Hematopoietic multipotent progenitor cell treated with erythropoietin and hydrocortisone succinate and interleukin-3 and kit ligand, for 6 days (in vitro differentiated cells): Measurements from ENCODE around the gene ADCY9.
"Not testable (repeated sequence)": the region's sequence is repeated elsewhere in the genome, so short reads cannot be mapped to it uniquely, and the experiment has no call there.

Experiments
- DNase-seq: peaks from one replicate; pipeline ENCODE4 v3.0.0-alpha.2; 2015

The ADCY9 gene

DNA sequence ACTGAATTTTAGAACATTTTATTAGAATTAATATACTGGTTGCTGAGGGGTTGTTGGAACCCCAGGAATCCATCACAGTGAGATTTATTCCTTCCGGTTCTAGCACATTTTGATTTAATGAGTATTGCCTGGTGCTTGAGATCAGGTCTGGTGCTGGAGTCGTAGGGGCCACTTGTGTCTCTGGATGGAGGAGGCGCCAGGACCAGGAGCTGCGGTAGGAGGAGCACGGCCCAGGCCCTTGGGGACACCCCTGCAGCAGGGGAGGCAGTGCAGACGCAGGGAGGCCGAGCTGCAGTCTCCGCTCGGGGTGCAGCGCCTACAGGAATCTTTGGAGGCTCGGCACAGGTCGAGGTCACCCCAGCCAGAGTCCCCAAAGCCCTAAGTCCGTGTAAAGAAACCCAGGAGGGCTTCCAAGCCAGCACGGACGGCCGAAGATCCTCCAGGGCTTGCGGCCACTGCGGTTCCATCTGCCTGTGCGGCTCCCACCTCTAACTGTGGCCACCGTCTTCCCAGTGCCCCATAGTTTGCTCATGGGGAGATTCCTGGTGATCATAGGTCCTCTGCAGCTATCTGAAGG is 169.6 kb downstream of the ADCY9 start:
- no peak for DNase-seq

DNA sequence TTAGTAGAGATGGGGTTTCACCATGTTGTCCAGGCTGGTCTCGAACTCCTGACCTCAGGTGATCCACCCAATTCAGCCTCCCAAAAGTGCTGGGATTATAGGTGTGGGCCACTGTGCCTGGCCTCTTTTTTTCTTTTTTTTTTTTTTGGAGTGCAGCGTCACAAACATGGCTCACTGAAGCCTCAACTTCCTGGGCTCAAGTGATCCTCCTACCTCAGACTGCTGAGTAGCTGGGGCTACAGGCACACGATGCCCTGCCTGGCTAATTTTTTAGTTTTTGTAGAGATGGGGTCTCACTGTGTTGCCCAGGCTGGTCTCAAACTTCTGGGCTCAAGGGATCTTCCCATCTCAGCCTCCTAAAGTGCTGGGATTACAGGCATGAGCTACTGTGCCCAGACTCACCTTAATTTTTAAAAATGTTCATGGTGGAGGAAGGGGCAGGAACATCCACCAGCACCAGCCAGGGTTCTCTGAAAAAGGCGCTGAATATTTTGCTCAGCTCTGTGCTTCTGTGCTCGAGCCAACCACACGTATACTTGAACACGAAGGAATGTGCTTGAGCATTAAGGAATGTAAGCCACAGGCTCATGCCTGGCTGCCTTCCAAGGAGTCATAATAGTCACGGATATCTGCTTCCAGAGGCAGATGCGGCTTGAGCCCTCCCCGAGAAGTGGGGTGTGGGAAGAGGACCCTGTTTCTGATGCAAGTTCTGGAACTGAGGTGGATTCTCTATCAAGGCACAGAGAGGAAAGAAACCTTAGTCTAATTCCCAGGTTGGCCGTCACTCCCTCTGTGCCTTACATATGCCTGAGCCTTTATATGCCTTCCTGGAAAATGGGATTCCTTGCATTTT is 170.3 kb downstream of the ADCY9 start:
- no peak for DNase-seq

DNA sequence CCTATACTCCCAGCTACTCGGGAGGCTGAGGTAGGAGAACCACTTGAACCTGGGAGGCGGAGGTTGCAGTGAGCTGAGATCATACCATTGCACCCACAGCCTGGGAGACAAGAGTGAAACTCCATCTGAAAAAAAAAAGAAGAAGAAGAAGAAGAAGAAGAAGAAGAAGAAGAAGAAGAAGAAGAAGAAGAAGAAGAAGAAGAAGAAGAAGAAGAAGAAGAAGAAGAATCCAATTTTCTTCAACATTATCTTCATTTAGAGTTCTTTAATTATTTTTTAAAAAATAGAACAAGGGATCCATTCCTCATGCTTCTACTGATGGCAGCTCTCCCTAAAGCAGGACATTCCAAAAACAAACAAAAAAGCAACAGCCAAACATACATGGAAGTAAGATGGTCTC is 171.8 kb downstream of the ADCY9 start:
- not testable (repeated sequence) for DNase-seq

DNA sequence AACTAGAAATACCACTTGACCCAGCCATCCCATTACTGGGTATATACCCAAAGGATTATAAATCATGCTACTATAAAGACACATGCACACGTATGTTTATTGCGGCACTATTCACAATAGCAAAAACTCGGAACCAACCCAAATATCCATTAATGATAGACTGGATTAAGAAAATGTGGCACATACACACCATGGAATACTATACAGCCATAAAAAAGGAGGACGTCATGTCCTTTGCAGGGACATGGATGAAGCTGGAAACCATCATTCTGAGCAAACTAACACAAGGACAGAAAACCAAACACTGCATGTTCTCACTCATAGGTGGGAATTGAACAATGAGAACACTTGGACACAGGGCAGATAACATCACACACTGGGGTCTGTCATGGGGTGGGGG is 174.1 kb downstream of the ADCY9 start:
- DNase-seq, result not testable (repeated sequence)

DNA sequence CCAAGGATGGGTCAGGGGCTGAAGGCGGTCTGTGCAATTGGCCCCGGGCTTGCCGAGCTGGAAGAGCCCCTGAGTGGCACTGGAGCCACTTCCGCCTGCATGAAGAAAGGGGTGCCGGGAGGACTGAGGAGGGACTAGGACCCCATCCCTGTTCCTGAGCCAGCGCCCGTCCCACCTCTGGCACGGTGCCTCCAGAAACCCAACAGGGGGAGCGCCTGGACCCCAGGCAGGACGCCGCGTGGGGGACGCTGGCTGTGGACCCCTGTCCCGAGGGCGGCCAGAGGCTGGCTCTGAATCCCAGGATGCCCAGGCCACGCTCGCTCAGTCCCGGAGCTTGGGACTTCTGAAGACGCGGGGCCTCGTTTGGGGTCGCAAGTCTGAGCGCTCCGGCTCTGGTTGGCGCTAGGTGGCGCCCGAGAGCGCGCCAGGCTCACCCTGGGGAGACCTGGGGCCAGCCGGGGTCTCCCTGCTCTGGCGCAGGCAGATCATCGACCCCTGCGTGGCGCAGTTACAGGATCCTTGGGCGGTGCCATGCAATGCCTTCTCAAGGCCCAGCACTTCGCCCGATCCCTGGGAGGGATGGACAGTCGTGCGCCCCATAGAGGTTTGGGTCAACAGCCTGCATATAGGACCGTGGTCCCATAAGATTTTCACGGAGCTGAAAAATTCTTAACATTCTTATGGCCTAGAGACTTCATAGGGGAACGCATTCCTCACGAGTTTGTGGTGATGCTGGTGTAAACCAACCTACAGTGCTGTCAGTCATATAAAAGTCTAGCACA is 177.2 kb downstream of the ADCY9 start:
- peak; percentile 64 for DNase-seq

DNA sequence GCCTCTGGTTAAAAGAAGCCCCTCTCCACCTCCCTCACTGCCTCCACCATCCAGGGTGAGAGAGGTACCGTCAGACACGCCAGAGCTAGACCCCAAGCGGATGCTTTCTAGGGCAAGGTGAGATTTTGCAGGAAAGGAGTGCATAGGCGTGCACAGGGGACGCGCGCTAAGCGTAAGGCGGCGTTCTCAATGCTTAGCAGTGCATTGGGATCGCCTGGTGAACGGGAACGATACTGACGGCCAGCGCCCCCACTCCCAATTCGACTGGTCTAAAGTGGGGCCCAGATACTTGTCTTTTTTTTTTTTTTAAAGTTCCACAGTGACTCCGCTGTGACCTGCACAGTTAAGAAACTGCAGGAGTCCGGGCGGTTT is 177.8 kb downstream of the ADCY9 start:
- no peak for DNase-seq

DNA sequence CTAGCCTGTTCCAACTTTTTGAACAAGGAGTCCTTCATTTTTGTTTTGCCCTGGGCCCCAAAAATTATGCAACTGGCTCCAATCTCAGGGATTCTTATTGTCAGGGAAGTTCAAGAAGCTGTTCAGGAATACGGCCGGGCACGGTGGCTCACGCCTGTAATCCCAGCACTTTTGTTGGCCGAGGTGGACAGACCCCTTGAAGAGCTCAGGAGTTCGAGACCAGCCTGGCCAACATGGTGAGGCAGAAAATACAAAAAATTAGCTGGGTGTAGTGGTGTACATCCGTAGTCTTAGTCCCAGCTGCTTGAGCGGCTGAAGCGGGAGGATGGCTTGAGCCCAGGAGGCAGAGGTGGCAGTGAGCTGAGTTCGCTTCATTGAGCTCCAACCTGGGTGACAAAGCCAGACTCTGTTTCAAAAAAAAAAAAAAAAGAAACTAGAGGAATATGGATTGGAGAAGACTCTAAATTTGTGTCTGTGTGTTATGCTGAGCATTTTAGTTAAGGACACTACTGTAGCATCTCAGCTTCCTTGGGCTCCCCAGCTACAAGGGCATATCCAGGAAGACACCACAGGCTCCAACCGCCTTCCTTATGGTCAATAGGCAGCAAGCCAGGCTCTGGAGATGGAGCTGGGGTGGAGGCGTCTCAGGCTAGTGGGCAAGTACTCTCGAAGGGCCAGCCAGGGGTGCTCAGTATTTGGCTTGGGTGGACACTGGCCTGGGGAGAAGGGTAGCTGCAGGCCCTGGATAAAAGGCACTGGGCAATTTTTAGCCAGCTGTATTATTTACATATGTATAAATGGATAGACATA is 179.0 kb downstream of the ADCY9 start:
- DNase-seq, result no peak

DNA sequence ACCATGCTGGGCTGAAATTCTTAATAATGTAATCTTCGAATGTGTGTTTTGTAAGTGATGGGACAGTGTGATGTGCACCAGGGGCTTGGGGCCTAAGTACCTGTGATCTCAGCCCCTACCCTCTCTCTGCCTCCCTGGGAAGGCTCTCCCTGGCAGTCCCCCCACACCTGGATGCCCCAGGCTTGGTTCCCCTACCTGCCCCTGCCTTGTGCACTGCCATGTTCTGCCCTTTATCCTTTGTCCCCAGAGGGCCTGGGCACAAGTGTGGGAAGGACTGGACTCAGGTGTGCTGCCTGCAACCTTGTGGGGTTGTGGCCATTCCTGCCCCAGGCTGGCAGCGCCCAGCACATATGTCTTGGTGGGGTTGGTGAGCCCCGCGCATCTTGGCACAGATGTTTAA is 180.3 kb downstream of the ADCY9 start:
- DNase-seq, result no peak

DNA sequence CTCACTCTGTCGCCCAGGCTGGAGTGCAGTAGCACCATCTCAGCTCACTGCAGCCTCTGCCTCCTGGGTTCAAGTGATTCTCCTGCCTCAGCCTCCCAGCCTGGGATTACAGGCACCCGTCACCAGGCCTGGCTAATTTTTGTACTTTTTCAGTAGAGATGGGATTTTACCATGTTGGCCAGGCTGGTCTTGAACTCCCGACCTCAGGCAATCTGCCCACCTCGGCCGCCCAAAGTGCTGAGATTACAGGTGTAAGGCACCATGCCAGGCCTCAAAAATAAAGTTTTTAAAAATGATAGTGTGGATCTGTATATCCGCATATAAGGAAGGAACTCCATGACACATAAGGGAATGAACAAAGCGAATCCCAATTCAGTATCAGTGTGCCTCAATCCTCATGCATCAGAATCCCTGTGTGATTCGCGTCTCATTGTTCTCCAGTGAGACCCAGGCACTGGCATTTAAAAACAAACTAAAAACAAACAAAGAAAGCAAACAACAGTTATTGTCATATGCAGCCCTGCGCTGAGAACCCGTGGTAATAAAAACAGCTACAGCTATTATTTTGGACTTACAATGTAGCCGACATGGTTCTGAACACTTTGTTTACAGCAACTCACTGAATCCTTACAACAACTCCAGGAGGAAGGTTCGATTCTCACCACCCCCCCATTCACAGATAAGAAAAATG is 181.6 kb downstream of the ADCY9 start:
- DNase-seq, result no peak

DNA sequence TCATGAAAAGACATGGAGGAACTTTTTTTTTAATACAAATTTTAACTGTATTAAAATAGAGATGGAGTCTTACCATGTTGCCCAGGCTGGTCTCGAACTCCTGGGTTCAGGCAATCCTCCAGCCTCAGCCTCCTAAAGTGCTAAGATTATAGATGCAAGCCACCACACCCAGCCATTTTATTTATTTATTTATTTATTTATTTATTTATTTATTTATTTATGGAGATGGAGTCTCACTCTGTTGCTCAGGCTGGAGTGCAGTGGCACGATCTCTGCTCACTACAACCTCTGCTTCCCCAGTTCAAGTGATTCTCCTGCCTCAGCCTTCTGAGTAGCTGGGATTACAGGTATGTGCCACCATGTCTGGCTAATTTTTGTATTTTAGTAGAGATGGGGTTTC is 189.1 kb downstream of the ADCY9 start:
- DNase-seq, result not testable (repeated sequence)

DNA sequence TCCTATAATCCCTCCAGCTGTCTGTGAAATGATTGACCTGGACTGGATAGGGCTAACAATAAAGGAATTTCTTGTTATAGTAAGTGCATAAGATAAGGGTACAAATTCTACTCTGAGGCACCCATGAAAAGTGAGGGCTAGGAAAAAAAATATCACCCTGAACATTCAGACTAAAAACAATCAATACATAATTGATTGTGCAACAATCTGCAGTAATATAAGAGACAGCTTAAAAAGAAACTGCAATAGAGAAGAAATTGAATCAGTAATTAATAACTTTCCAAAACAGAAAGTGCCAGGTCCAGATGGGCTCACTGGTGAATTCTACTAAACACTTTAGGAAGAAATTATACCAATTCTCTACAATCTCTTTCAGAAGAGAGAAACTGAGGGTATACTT is 191.5 kb downstream of the ADCY9 start:
- no peak for DNase-seq

DNA sequence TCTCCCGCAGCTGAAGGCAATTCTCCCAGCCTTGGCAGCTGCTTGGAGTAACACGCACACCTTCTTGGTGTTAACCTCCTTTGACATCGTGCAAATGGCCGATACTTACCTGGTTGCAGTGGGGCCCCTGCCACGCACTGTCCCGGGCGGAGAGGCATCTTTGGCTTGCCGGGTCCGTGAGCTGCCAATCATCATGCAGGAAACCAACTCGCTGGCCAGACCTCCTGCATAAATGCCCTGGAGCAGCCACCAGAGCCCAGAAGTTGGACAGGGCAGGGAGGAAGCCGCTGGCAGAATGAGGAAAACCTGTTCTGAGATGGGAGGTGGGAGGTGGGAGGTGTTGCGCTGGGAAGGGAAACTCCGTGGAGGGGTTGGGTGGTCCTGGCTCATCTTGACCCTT is 194.0 kb downstream of the ADCY9 start:
- no peak for DNase-seq

DNA sequence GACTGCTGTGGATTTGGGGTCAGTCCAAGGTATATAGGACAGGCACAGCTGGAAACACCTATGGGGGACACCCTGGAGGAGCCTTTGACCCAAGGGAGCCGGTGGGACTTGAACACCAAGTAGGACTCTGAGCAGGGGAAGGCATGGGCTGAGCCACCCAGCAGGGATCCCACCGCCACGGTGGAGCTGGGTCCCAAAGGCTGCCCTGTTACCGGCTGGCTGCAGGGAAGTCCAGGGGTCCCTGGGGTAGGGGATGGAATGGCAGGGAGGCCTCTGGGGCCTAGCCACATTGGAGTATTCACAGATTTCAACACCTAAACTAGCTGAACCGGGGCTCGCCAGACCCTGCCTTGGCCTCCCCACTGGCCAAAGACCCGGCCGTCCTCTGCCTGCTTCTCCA is 196.0 kb downstream of the ADCY9 start:
- DNase-seq, result no peak

DNA sequence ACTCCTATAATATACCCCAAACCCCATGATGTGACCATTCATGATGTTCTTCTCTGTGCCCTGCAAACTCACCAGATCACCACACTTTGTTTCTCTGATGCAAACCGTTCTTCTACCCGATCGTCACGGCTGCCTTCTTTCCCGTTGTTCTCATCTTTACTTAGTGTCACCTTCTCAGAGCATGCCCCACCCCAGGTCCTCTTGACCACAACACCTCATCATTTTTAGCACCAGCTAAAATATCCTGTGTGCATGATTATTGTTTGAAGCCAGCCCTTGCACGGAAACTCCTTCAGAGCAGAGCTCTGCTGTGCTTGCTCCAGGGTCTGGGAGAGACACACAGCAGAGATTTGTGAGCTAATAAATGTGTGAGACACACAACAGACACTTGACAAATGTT is 196.8 kb downstream of the ADCY9 start:
- DNase-seq, result no peak

DNA sequence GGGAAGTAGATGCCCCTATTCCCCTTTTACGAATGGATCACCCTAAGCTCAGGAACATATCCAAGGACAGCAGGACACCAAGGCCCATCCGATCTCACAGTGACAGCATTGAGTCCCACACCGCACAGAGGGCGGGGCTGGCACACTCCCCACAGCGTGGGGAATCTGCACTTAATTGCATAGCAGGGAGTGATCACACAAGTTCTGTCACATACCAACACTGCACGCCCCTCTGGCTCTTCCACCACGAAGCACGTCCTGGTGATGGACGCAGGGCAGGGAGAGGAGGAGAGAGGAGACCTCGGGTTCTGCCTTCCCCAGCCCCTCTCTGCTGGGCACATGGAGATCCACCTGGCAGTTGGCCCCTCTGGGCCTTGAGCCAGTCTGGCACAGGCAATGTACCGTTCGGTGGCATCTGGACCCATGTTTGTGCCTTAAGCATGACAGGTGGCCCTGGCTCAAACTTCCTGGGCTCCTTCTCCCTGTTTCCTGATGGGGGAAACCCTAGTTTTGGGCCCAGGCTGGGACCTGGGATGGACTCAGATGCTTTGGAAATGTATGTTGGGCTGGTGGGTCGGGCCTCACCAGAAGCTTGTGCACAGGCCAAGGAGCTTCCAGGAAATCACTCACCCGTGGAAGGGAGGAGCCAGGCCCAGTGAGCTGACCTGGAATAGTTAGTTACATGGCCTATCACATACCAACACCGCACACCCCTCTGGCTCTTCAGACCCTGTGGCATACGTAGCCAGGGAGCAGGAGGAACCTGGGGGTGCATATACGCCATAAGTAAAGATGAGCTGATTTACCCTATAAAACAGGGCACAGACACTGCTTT is 200.6 kb downstream of the ADCY9 start:
- no peak for DNase-seq

DNA sequence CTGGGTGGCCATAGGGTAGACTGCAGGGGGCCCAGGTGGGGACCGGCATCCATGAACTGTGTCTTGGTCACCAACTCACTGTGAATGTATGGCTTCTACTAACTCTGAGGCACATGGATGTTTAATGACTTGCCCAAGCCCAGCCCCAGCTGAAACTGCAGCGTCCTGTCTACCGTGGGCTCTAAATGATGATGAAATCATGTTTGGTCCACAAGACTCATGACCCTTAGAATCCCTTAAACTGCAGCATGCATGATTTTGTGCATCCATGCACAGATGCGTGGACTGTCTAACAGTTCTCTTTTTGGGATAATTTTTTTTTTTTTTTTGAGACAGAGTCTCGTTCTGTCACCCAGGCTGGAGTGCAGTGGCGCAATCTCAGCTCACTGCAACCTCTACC is 203.3 kb downstream of the ADCY9 start:
- DNase-seq, result no peak
